GM15510 (cell line): Measurements from ENCODE around the gene FAM221B.

Experiments used
- POLR2A ChIP-seq: IDR thresholded peaks from 3 replicates; pipeline ENCODE4 v1.6.1; 2011; ENCODE audit warnings: borderline replicate concordance; ENCODE audit not compliant: insufficient read length; ENCODE audit errors: extremely low read depth

FAM221B gene

GRCh38 chr9:35835216-35835632 is 6.7 kb upstream of the FAM221B start:
- TF ChIP-seq POLR2A, result no peak

- no peak for TF ChIP-seq POLR2A
Observed at GRCh38 chr9:35834260-35835215, 6.0 kb upstream of the FAM221B start.

GRCh38 chr9:35832814-35833213 is 4.3 kb upstream of the FAM221B start:
- no peak for TF ChIP-seq POLR2A

GRCh38 chr9:35831040-35831439 is 2.5 kb upstream of the FAM221B start:
- no peak for TF ChIP-seq POLR2A

GRCh38 chr9:35829764-35830096 is 1.2 kb upstream of the FAM221B start:
- no peak for TF ChIP-seq POLR2A

GRCh38 chr9:35829084-35829763 is 692 bp upstream of the FAM221B start, which contains the start of gene TMEM8B:
TSS of gene TMEM8B (plus strand) at chr9:35829228. CDS start at chr9:35829448, 220 bp downstream.
- TF ChIP-seq POLR2A, result no peak

- no peak for TF ChIP-seq POLR2A
Observed at GRCh38 chr9:35827486-35827885, 1.0 kb downstream of the FAM221B start.

- TF ChIP-seq POLR2A, result no peak
Observed at GRCh38 chr9:35826071-35826701, 2.3 kb downstream of the FAM221B start.

- TF ChIP-seq POLR2A, result no peak
Observed at GRCh38 chr9:35822926-35823325, 5.6 kb downstream of the FAM221B start.

GRCh38 chr9:35820076-35820475 is 8.5 kb downstream of the FAM221B start:
- no peak for TF ChIP-seq POLR2A

GRCh38 chr9:35818341-35818740 is 10.2 kb downstream of the FAM221B start:
- no peak for TF ChIP-seq POLR2A

GRCh38 chr9:35816708-35817107 is 11.8 kb downstream of the FAM221B start:
- TF ChIP-seq POLR2A, result no peak

GRCh38 chr9:35814841-35815543 is 13.5 kb downstream of the FAM221B start, which contains the start of gene HINT2:
TSS of gene HINT2 (minus strand) at chr9:35815042. CDS start at chr9:35814979, 63 bp downstream.
- peak; percentile 94 for TF ChIP-seq POLR2A

- TF ChIP-seq POLR2A, result no peak
Observed at GRCh38 chr9:35814106-35814840, 14.3 kb downstream of the FAM221B start.
